Fibroblast of skin of left quadriceps (primary cell): ENCODE measurements around the gene FOXL2.

Source experiments
- DNase-seq, 2 experiments: peaks; one replicate each; pipeline ENCODE4 v3.0.0-alpha.2; 2013; ENCODE audit warnings: low read depth in 2 of 2

FOXL2 gene

DNA sequence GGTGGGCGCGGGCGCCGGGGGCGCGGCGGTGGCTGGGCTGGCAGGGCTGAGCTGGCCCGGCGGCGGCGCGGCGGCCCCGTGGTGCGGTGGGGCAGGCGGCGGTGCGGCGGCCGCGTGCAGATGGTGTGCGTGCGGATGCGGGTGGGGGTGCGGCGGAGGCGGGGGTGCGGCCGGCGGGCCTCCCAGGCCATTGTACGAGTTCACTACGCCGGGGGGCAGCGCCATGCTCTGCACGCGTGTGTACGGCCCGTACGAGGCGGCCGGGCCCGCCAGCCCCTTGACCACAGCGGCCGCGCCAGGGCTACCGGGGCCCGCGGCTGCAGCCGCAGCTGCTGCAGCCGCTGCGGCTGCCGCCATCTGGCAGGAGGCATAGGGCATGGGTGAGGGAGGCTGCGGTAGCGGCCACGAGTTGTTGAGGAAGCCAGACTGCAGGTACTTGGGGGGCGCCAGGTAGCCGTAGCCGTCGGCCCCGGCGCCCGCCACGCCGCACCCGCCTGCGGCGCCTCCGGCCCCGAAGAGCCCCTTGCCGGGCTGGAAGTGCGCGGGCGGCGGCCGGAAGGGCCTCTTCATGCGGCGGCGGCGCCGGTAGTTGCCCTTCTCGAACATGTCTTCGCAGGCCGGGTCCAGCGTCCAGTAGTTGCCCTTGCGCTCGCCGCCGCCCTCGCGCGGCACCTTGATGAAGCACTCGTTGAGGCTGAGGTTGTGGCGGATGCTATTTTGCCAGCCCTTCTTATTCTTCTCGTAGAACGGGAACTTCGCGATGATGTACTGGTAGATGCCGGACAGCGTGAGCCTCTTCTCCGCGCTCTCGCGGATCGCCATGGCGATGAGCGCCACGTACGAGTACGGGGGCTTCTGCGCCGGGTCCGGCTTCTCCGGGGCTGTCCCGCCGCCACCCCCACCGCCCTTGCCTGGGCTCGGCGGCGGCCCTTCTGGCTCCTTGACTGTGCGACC, 951 bp downstream of the FOXL2 start:
- DNase-seq: no peak

DNA sequence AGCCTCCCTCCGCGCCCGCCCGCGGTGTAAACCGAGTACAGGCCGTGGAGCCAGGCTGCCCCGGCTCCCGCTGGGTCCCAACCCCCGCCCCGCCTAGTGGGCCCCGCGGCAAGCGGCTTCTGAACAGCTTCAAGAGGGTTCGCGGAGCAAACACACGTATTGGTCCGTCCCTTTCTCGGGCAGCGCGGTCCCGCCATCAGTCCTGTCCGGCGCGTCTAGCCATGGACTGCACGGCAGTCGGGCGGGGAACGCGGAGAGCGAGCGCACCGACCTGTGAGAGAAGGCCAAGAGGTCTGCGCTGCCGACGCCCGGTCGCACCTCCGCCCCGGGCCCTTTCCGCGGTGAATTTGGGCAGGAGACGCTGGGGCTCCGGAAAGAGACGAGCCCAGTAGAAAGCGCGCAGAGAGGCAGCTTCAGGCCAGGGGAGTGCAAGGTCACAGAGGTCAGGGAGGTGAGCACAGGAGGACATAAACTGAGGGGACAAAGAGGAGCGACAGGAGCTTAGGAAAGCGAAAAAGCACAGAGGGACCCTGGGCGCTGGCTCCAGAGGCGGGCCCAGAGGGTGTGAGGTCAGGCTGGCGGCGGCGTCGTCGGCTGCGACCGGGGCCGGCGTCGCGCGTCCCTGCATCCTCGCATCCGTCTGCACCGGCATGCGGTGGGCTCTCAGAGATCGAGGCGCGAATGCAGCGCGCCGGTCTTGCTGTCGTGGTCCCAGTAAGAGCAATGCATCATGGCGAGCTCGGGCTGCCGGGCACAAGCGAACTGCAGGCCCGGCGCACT, 1.8 kb downstream of the FOXL2 start:
- no peak for DNase-seq

DNA sequence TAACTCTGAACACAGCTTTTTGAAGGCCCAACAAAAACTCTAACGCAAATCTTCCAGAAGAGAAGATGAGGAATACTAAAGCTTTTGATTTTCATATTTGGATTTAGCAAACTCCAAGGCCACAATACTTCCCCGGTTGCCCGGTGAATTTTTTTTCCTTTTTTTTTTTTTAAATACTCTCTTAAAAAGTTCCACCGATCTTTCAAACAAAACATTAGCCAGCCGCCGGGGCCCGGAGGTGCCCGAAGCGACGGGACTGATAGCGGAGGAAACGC, 2.3 kb downstream of the FOXL2 start:
- DNase-seq: no peak

DNA sequence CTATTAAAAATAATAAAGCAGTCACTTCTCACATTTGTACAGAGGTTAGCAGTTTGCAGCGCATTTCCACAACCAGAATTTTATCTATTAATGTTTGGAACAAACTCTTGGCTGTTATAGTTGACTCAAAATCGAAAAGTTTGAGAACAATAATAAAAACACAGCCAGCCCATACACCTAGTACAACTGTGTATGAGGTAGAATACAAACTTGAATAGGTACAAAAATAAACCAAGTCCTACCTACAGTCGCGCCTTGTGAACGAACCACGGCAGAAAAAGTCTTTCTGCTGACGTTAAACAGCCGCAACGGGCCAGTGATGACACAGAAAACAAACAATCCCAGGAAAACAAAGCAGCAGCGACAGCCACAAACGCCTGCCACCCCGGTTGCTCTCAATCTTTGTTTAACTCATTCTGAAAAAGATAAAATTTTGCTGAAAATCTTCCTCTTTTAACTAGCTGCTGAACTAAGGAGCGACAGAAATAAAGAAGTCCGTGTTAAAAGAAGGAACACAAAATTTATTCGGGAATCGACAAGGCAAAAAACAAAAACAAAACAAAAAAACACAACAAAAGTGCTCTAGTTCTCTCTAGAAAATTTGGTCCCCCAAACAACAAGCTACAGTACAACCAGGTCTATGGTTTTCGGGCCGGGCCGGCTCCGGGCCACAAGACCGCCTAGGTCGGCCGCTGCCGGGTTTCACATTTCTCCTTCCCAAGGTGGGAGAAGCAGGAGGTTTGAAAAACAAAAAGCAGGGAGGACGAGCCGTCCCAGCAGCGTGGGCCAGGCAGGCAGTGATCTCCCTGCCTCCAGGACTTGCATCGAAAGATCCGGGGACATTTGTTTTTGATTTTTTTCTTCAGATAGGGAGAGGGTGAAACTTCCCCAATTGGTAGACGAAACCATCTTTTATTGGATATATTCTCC, 2.9 kb downstream of the FOXL2 start:
- no peak for DNase-seq

DNA sequence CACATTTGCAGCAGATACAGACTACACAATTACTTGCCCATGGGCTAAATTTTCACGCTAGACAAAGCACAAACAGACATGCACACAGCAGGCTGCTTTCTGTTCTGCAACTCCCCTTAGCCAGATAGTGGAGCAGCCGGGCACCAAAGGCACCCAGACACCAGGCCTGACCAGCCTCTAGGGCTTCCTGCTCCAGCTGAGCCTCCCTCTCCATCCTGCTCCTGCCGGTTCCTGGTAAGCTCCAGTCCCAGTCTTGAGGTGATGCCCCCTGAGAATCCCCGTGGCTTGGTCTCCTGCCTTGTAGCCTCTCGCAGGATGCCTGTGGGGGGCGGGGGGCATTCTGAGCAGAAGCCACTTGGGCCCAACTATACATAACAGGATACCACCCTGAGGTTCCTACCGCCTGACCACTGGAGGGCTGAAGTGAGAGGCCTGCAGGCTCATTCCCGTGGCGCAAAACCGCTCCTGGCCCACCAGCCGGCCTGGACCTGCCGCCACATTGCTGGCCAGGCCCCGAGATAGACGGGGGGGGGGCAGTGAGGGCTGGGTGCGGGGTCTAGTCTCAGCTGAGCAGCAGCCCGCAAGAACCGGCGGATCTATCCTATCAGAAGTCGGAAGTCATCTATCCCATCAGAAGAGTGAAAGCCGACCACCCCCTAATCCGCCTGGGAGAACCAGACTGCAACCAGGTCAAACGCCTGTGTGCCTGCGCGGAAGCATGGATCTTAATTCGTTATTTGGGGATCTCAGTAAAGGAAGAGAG, 3.9 kb downstream of the FOXL2 start:
- no peak for DNase-seq

DNA sequence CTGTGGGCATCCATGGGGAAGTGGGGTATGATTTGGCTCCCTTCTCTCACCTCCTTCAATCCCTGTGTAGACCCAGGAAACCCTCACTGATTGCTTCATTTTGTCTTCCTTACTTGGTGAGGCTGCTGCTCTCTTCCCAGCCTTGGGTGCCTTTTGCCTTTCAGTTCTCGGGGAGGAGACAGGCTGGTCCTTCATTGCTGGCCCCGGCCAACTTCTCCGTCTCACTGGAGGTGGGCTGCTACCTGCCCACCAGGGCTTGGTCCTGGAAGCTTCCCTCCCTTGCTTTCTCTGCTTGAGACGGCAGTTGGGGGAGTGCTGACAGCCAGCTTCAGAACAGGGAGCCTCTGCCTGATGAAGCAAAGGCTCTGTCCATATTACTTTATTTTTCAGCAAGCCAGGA, 4.7 kb downstream of the FOXL2 start:
- DNase-seq: no peak

- DNase-seq: no peak
These were observed 5.6 kb downstream of the FOXL2 start for GRCh38 chr3:138941259-138941885.

DNA sequence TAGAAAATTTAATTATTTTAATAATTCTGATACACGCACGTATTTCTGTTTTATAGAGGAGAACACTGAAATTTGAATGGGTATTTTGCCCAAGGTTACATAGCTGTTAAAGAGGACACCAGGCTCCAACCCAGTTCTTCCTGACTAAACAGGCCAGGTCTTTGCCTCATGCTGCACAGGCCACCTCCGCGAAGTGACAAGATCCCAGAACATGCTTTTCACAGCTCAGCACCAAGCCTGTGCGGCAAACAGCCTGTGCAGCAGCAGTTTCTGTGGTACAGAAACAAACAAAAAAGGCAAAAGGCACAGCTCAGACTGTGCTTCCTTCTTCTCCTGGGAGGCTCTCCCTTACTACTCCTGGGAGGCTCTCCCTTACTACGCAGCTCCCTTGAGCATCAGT, 6.5 kb downstream of the FOXL2 start:
- no peak for DNase-seq

- no peak for DNase-seq
These were observed 7.2 kb downstream of the FOXL2 start for GRCh38 chr3:138939561-138940241.

- DNase-seq: no peak
These were observed 7.9 kb downstream of the FOXL2 start for GRCh38 chr3:138938877-138939560.

- DNase-seq: no peak
These were observed 8.7 kb downstream of the FOXL2 start for GRCh38 chr3:138938056-138938876.

DNA sequence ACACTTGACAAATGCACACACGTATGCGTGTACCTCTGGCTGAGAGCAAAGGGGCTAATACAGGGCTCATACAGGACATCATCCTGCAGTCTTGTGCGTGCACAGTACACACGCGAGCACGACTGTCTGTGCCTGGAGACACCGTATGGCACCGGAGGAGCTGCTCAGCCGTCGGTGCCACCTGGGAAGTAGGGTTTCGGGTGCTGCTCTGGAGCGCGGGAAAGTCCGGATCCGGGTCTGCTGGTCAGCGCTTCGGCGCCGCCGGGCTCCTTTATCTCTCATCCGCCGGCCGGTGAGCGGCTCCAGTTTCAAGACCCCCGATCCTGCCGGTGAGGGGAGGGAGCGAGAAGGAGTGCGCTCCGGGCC, 9.3 kb downstream of the FOXL2 start:
- no peak for DNase-seq

DNA sequence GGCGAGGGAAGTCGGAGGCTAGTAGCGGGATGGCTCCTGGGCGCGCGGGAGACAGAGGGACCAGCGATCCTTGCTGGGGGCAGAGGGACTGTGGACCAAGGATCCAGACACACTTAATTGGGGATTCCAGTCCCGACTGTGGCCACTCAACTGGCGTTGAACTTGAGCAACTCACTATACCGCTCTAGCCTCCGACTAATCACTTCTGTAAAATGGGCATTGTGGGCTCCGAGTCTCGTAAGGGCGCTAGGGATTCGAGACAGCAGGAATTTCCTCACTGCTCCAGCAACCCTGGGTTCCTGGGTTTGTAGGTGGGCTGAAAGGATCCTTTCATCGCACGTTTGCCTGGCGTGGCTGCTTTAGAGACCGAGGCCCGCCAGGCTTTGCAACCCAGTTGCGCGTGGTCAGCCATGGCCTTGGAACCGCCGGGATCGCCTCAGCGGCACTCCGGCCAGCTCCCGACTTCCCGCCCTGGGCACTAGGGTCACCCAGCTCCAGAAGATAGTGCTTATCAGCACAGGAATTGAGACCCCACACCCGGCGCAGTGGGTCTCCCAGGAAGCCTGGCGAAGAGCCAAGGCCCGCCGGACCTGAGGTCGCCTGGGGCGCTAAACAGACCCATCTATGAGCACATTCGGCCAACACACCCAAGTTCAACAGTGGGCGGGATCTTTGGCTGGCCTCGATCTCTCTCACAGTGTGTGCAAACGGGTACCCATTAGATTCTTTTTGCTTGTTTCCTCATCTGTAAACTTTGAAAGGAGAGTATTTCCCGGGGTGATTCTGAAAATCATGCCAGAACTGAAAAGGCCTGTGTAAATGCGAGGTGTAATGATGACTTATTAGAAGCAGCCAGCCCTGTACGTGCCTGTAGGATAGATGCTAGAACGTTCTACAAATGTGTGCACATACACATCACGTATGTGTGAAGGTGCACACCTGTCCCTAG, 9.9 kb downstream of the FOXL2 start:
- no peak for DNase-seq

DNA sequence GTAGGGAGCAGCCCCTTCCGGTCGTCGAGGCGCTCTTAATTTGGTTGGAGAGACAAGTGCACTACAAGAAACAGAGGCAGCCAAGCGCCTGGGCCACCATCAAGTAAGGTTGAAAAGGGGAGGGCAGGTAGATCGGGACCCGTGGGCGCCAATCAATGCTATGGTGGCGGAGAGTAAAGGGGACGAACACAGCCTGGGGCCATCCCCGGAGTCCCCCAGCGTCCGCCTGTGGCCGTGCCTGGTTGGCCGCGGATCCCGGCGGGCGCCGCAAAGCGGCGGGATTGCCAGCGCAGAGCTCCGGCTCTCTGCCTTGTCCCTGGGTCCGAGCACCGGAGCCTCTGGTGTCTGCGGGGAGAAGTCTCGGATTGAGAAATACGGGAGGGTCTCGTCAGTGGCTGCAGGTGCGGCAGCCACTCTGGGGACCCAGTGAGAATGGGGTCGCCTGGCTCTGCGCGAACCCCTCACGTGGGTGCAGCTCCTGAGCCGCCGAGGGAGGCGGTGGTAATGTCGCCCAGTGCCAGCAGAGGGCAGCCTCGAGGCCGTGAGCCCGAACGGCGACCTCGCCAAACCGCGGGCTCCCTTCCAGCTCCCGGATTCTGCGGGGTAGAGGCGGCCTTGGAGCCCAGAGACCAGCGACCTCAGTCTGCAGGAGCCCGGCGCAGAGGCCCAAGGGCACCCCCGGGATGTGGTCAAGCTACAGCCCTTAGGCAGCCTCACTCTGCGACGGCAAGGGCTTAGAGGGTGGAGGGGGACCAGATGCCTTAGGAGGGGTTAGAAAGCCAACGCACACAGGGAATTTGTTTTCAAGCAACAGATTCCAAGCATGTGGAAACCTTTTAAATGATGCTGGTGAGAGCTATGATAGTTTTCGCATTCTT, 10.8 kb downstream of the FOXL2 start:
- no peak for DNase-seq

DNA sequence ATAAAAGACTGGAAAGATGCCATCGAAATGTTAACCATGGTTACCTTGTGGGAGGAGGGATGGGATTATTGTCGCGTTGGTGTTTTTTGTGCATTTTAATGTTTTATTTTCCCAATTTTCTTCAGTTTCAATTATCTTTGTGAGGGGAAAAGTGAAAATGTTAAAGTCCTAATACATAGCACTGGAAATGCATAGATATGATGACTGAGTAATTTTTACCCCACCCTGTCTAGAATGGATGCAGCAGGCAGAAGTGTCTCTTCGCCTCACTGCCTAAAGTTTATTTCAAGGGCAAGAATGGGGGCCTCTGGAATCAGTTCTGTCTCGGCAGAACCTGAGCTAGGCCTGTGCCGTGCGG, 11.5 kb downstream of the FOXL2 start:
- no peak for DNase-seq

DNA sequence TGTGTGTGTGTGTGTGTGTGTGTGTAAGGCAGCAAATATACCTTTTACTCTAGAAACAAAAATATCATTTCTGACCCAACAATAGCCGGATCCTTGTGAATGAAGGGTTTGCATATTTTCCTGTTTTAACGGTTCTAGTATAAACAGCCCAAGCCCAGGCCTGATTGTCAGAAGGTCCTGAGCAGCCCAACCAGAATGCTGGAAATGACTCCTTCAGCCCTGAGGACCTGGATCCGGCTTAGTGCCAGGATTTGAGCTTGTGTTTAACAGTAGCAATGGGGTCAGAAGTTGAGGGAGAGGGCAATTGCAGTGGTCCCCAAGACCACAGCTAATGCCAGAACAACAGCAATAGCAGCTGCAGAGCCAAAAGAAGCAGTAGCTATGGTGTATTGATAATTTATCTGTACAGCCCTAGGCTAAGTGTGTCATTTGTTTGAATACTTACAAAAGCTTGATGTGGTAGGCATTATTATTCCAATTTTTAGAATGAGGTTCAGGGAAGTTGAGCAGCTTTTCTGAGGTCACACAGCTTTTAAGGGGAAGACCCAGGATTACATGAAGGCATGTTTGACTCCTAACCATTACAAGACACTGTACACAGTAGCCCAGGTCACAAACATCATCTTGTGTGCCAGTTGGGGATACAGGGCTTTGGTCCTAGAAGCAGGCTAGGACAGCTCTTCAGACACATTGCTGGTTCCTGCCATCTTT, 12.8 kb downstream of the FOXL2 start:
- no peak for DNase-seq
